GM23338 (cell line): ENCODE data around the gene PARP12. TPM values are rescaled to one million over a fixed set of nuclear protein-coding genes. Genes with fewer than 3 reads are reported as not detected.

Source experiments
- ATAC-seq: fragments of 200-7000 bp; cut with Tn5 transposase; 3 replicates; pipeline ENCODE4 v1.9.1; 2020
- DNase-seq: peaks from one replicate; pipeline ENCODE4 v3.0.0-alpha.2; 2015; ENCODE audit warnings: low spot score
- H2AFZ ChIP-seq: fragments of 200-600 bp; sonication (generic); 2 replicates; pipeline ENCODE4 v1.8.0; 2016; ENCODE audit warnings: antibody characterized with exemption, mild to moderate bottlenecking, moderate library complexity
- H3F3A ChIP-seq: fragments of 200-600 bp; sonication (generic); replicated peaks from 2 replicates; pipeline ENCODE4 v1.8.0; 2017; ENCODE audit warnings: antibody characterized with exemption, mixed run types, low read depth
- H3K27ac ChIP-seq: fragments of 200-600 bp; sonication (generic); 2 replicates; pipeline ENCODE4 v1.6.1; 2016; ENCODE audit warnings: low read depth
- H3K27me3 ChIP-seq: fragments of 200-600 bp; sonication (generic); 2 replicates; pipeline ENCODE4 v1.8.0; 2016; ENCODE audit warnings: mild to moderate bottlenecking, mixed run types, moderate library complexity; ENCODE audit not compliant: insufficient read depth
- H3K36me3 ChIP-seq: fragments of 200-600 bp; sonication (generic); 2 replicates; pipeline ENCODE4 v1.8.0; 2016; ENCODE audit warnings: mild to moderate bottlenecking; ENCODE audit not compliant: insufficient read depth
- H3K4me1 ChIP-seq: fragments of 200-600 bp; sonication (generic); 2 replicates; pipeline ENCODE4 v1.8.0; 2016; ENCODE audit warnings: mild to moderate bottlenecking, moderate library complexity; ENCODE audit not compliant: insufficient read depth
- H3K4me2 ChIP-seq: fragments of 200-600 bp; sonication (generic); 2 replicates; pipeline ENCODE4 v1.7.1; 2017; ENCODE audit warnings: mixed run types
- H3K4me3 ChIP-seq: fragments of 200-600 bp; sonication (generic); 2 replicates; pipeline ENCODE4 v1.6.1; 2016; ENCODE audit warnings: mixed run types
- H3K79me2 ChIP-seq: fragments of 200-600 bp; sonication (generic); replicated peaks from 2 replicates; pipeline ENCODE4 v1.8.0; 2017; ENCODE audit warnings: mild to moderate bottlenecking; ENCODE audit not compliant: insufficient read depth
- H3K9me2 ChIP-seq: fragments of 200-600 bp; sonication (generic); 2 replicates; pipeline ENCODE4 v1.8.0; 2017; ENCODE audit not compliant: insufficient read depth
- H4K20me1 ChIP-seq: fragments of 200-600 bp; sonication (generic); replicated peaks from 2 replicates; pipeline ENCODE4 v1.8.0; 2017; ENCODE audit warnings: mild to moderate bottlenecking; ENCODE audit not compliant: insufficient read depth
- H3K27ac Mint-ChIP-seq: 2 replicates; pipeline ENCODE4 v1.8.0; 2020; ENCODE audit warnings: inconsistent platforms, mild to moderate bottlenecking, moderate library complexity, mixed read lengths
- H3K27me3 Mint-ChIP-seq: 3 replicates; pipeline ENCODE4 v1.8.0; 2022; ENCODE audit warnings: low read depth, mild to moderate bottlenecking, moderate library complexity, mixed read lengths, inconsistent platforms; ENCODE audit not compliant: insufficient read depth, poor library complexity
- H3K36me3 Mint-ChIP-seq: 3 replicates; pipeline ENCODE4 v1.8.0; 2021; ENCODE audit warnings: low read depth, mild to moderate bottlenecking, inconsistent platforms, moderate library complexity, mixed read lengths
- H3K4me1 Mint-ChIP-seq: 3 replicates; pipeline ENCODE4 v1.8.0; 2020; ENCODE audit warnings: mild to moderate bottlenecking, inconsistent platforms, mixed read lengths
- H3K4me3 Mint-ChIP-seq: 3 replicates; pipeline ENCODE4 v1.8.0; 2021; ENCODE audit warnings: moderate library complexity, mild to moderate bottlenecking, inconsistent platforms, mixed read lengths
- H3K9me3 Mint-ChIP-seq: 3 replicates; pipeline ENCODE4 v1.8.0; 2020; ENCODE audit warnings: moderate library complexity, mild to moderate bottlenecking, inconsistent platforms, mixed read lengths
- CREB1 ChIP-seq: fragments of 250-450 bp; sonication (Bioruptor Pico); IDR thresholded peaks from 2 replicates; pipeline ENCODE4 v1.5.0; 2020; ENCODE audit warnings: low read depth, mild to moderate bottlenecking, moderate library complexity
- CTCF ChIP-seq, 2 experiments: fragments of 200-600 bp in 1 of 2; sonication (generic) in 1 of 2; conservative IDR thresholded peaks; 2 replicates each; pipeline versions ENCODE4 v1.5.1 to v1.6.1; 2016 to 2017; ENCODE audit warnings: antibody characterized with exemption in 2 of 2, low read depth in 2 of 2, mild to moderate bottlenecking in 2 of 2, moderate library complexity in 1 of 2
- EZH2 ChIP-seq: fragments of 200-600 bp; sonication (generic); IDR thresholded peaks from one replicate; pipeline ENCODE4 v1.8.0; 2017; ENCODE audit warnings: antibody characterized with exemption, mild to moderate bottlenecking, low read depth; ENCODE audit not compliant: unreplicated experiment
- EZH2phosphoT487 ChIP-seq: fragments of 200-600 bp; sonication (generic); IDR thresholded peaks from one replicate; pipeline ENCODE4 v1.8.1; 2018; ENCODE audit warnings: antibody characterized with exemption; ENCODE audit not compliant: unreplicated experiment
- JUNB ChIP-seq: IDR thresholded peaks from one replicate; pipeline ENCODE4 v1.6.1; 2016; ENCODE audit warnings: antibody characterized with exemption; ENCODE audit not compliant: unreplicated experiment
- POLR2AphosphoS5 ChIP-seq: IDR thresholded peaks from 2 replicates; pipeline ENCODE4 v1.6.1; 2016; ENCODE audit warnings: antibody characterized with exemption, low read depth
- ZNF462 ChIP-seq: fragments of 250-450 bp; sonication (Bioruptor Pico); IDR thresholded peaks from 2 replicates; pipeline ENCODE4 v1.5.0; 2020; ENCODE audit warnings: mild to moderate bottlenecking, moderate library complexity
- polyA plus RNA-seq: library from polyadenylated mRNA; unstranded; fragments of >200 nt; fragmentation: Nextera tagmentation; extraction: Ambion mirVana; gene quantifications from 2 replicates; pipeline ENCODE4 v1.2.1, GENCODE V29; 2016
- total RNA-seq: library from RNA; depleted of rRNA; stranded (reverse); fragments of >200 nt; shearing (Covaris generic); gene quantifications from 2 replicates; pipeline ENCODE4 v1.2.3, GENCODE V29; 2014
- TF ChIP-seq, protein P1 (sequence below): IDR thresholded peaks from 2 replicates; pipeline ENCODE4 v1.6.1; 2016; ENCODE audit warnings: antibody characterized with exemption
- TF ChIP-seq, protein P2 (sequence below): IDR thresholded peaks from one replicate; pipeline ENCODE4 v1.6.1; 2018; ENCODE audit warnings: antibody characterized with exemption; ENCODE audit not compliant: unreplicated experiment

Gene PARP12
- total and polyA plus RNA-seq, 2 experiments from 2014 or later: 2.7 to 10.3 TPM

DNA sequence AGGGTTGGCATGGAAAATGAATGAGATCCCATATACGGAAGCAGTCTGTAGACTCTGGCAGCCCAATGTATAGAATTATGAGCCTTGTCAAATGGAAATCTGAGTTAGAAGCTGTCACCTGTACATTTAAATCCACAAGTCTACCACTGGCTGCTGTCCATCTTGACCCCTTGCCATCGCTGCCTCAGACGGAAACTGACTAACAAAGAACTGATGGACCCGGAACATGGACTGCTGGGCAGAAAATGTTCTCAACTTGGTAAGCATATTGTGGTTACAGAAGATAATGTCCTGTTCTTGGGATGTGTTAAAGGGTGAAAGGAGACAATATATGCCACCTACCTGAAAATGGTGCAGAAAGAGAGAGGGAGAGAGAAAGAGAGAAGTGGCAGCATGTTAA lies 37.5 kb downstream of the PARP12 start:
- no peaks in the 10 kb centered on the region; the same call in 2 of the 3 replicates for H3K36me3 Mint-ChIP-seq
- Histone ChIP-seq H4K20me1 (no peaks in the 10 kb centered on the region), H3K79me2 (no peaks in the 10 kb centered on the region), H3K4me3 (no peak overlapping the region), H3K9me2 (no peaks in the 10 kb centered on the region), H3K4me2 (no peak overlapping the region), H3K27ac (no peak overlapping the region), H3K36me3 (no peaks in the 10 kb centered on the region), H3F3A (no peaks in the 10 kb centered on the region), H3K27me3 (no peaks in the 10 kb centered on the region), H2AFZ (no peak overlapping the region), H3K4me1 (no peaks in the 10 kb centered on the region)
- TF ChIP-seq EZH2phosphoT487 (no peak), JUNB (no peak), CREB1 (CRISPR knock-in tag) (no peak), CTCF (conservative IDR thresholded peaks at IDR 0.05; ENCODE audit: low read depth in 2 of 2) (no peak), POLR2AphosphoS5 (no peak), ZNF462 (CRISPR knock-in tag) (no peak), EZH2 (no peak)
- TF ChIP-seq, protein P1, sequence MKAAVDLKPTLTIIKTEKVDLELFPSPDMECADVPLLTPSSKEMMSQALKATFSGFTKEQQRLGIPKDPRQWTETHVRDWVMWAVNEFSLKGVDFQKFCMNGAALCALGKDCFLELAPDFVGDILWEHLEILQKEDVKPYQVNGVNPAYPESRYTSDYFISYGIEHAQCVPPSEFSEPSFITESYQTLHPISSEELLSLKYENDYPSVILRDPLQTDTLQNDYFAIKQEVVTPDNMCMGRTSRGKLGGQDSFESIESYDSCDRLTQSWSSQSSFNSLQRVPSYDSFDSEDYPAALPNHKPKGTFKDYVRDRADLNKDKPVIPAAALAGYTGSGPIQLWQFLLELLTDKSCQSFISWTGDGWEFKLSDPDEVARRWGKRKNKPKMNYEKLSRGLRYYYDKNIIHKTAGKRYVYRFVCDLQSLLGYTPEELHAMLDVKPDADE: no peak
- TF ChIP-seq, protein P2, sequence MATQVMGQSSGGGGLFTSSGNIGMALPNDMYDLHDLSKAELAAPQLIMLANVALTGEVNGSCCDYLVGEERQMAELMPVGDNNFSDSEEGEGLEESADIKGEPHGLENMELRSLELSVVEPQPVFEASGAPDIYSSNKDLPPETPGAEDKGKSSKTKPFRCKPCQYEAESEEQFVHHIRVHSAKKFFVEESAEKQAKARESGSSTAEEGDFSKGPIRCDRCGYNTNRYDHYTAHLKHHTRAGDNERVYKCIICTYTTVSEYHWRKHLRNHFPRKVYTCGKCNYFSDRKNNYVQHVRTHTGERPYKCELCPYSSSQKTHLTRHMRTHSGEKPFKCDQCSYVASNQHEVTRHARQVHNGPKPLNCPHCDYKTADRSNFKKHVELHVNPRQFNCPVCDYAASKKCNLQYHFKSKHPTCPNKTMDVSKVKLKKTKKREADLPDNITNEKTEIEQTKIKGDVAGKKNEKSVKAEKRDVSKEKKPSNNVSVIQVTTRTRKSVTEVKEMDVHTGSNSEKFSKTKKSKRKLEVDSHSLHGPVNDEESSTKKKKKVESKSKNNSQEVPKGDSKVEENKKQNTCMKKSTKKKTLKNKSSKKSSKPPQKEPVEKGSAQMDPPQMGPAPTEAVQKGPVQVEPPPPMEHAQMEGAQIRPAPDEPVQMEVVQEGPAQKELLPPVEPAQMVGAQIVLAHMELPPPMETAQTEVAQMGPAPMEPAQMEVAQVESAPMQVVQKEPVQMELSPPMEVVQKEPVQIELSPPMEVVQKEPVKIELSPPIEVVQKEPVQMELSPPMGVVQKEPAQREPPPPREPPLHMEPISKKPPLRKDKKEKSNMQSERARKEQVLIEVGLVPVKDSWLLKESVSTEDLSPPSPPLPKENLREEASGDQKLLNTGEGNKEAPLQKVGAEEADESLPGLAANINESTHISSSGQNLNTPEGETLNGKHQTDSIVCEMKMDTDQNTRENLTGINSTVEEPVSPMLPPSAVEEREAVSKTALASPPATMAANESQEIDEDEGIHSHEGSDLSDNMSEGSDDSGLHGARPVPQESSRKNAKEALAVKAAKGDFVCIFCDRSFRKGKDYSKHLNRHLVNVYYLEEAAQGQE: no peak
- no peaks in the 10 kb centered on the region for H3K9me3 Mint-ChIP-seq
- DNase-seq (no peak), ATAC-seq (no peak)
- H3K4me1 Mint-ChIP-seq: no peaks in the 10 kb centered on the region
- no peak overlapping the region for H3K27ac Mint-ChIP-seq
- peaks cover 5% of the 10 kb centered on the region for H3K27me3 Mint-ChIP-seq
- no peak overlapping the region for H3K4me3 Mint-ChIP-seq
